Activated CD4-positive, CD25-positive, alpha-beta regulatory T cell treated with anti-CD3 and anti-CD28 coated beads, Interleukin-2, amount 50 U/mL, for 16 hours (primary cell): ENCODE data around the gene PCYT2.

Source experiments
- DNase-seq: peaks from one replicate; pipeline ENCODE4 v3.0.0-alpha.2; 2020; ENCODE audit warnings: low read depth, low spot score

The PCYT2 gene

GRCh38 chr17:81858967-81859905 lies 52.0 kb downstream of the PCYT2 start:
- DNase-seq = no peak

DNA sequence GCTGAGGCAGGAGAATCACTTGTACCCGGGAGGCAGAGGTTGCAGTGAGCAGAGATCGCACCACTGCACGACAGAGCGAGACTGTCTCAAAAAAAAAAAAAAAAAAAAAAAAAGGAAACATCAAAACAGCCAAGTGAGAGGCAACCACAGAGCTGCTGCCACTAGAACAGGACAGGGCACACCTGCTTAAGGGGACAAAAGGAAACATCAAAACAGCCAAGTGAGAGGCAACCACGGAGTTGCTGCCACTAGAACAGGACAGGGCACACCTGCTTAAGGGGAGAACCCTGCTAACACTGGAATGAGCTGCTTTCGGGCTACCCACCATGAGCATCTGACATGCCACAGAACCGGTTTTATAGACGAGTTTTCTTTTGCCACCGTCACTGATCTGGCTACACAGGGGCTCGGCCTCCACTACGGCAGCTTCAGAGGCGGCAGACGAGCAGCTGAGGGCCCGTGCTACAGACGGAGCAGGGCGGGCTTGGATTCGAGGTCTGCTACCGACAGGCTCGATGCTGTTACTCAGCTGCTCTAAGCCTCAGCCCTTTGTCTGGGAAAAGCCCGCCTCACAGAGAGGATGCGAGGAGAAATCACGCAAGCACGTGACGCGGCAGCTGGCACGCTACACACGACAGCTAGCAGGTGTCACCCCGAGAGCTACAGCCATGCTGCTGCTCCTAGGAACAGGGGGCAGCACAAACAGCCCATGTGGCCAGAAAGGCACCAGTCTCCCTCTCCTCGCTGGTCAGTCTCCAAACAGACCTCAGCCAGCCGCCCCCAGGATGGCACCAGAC lies 52.8 kb downstream of the PCYT2 start:
- no peak for DNase-seq

DNA sequence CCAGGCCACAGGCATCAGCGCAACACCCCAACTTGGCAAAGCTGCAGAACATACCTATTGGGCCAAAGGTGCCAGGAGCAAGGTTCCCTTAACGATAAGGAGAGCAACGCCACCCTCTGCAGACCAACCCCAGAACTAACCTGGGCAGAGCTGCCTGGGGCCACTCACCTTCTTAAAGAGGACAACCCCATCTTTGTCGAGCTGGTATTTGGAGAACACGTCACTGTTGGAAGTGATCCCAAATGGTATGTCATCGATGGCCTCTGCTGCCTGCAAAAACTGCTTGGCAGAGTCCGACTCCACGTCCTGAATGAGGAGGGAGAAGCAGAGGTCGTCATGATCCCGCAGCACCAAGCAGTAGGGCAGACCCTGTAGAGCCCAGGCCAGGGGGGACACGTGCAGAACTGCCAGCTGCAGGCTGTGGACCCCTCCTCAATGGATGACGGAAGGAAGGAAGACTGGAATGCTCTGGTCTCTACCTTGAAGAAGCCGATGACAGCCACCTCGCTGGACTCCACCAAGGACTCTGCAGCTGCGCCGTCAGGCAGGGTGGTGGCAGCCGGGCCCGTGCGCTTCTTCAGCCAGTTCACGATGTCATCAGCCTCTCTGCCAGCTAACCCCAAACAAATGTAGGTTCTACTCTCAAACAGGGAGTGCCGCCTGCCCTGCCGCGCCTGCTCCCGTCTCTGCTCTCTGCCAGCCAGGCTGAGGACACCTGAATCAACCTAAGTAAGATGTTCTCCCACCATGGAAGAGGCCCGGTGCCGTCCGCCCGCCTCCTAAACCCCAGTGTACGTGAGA lies 56.0 kb downstream of the PCYT2 start:
- no peak for DNase-seq

GRCh38 chr17:81852237-81852636 lies 59.0 kb downstream of the PCYT2 start:
- no peak for DNase-seq

GRCh38 chr17:81851423-81851822 lies 59.8 kb downstream of the PCYT2 start:
- DNase-seq = no peak
